Stimulated activated CD4-positive, alpha-beta T cell treated with anti-CD3 and anti-CD28 coated beads, Interleukin-2, amount 100 ng/mL, for 48 hours (primary cell): Measurements from ENCODE around the gene PRKCZ.

Source experiments
- DNase-seq, 2 donors: peaks; one replicate each; pipeline ENCODE4 v3.0.0-alpha.2; 2020

Gene PRKCZ

DNA sequence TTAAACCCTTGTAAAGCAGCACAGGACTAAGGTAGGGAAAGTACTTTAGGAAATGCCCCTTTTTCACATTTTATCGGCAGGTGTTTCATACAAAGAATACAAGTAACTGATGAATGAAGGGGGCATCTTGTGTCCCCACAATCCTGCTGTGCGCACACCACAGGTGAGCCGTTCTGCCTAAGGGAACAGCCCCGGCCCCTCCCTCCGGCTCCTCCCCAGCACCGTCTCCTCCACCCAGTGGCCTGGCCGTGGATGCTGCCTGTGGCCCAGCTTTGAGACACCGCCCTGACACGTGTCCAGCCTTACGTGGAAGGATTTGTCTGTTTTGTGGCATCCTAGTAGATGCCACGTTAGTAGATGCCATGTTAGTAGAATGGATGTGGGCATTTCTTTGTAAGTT lies 131.5 kb downstream of the PRKCZ start:
- DNase-seq = no peak

DNA sequence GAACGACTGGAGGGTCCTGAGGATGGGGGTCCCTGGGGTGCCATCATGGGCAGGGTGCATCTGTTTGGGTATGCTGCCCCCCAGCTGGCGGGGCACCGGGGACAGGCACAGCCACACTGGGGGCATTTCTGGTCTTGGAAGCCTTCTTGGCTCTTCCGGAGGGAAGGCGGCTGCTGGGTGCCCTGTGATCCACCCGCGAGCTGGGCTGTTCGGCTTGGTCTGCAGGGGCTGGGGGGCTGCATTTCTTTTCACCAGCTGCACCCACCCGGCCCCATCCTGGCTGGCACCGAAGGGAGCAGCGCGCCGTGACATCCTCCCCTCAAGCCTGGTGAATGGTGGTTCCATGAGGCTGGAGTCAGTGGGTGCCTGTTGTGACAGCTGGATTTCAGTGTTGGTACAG lies 132.2 kb downstream of the PRKCZ start:
- no peak for DNase-seq

DNA sequence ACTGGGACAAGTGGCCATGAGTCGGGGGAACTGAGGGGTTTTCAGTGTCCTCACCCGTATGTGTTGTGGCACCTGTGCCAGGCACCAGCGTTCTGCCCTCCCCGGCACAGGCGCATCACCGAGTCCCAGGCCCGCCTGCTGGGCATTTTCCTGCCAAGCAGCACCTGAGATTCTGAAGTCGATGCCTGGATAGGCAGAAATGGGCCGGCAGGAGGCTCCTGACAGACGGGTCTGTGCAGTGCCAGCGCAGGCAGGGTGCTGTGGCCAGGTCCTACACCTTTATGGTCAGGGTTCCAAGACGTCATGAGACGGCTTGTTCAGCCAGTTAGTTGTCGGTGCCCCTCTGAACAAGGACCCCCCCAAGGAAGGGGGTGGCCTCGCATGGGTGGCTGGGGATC lies 133.7 kb downstream of the PRKCZ start:
- no peak for DNase-seq

DNA sequence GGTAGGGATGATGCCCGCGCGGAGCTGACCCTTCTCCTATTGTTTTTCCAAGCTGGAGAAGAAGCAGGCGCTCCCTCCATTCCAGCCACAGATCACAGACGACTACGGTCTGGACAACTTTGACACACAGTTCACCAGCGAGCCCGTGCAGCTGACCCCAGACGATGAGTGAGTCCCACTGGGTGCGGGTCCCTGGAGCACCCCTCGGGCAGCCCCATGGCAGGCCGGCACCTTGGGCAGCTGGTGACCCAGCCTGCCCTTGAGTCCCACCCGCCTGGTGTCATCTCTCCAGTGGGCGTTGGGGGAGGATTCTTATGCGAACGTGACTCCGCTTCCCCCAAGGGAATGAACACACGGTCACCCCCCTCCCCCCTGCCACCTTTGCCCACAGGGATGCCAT lies 134.3 kb downstream of the PRKCZ start:
- DNase-seq = no peak

DNA sequence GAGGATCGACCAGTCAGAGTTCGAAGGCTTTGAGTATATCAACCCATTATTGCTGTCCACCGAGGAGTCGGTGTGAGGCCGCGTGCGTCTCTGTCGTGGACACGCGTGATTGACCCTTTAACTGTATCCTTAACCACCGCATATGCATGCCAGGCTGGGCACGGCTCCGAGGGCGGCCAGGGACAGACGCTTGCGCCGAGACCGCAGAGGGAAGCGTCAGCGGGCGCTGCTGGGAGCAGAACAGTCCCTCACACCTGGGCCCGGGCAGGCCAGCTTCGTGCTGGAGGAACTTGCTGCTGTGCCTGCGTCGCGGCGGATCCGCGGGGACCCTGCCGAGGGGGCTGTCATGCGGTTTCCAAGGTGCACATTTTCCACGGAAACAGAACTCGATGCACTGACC lies 134.7 kb downstream of the PRKCZ start:
- DNase-seq = no peak

DNA sequence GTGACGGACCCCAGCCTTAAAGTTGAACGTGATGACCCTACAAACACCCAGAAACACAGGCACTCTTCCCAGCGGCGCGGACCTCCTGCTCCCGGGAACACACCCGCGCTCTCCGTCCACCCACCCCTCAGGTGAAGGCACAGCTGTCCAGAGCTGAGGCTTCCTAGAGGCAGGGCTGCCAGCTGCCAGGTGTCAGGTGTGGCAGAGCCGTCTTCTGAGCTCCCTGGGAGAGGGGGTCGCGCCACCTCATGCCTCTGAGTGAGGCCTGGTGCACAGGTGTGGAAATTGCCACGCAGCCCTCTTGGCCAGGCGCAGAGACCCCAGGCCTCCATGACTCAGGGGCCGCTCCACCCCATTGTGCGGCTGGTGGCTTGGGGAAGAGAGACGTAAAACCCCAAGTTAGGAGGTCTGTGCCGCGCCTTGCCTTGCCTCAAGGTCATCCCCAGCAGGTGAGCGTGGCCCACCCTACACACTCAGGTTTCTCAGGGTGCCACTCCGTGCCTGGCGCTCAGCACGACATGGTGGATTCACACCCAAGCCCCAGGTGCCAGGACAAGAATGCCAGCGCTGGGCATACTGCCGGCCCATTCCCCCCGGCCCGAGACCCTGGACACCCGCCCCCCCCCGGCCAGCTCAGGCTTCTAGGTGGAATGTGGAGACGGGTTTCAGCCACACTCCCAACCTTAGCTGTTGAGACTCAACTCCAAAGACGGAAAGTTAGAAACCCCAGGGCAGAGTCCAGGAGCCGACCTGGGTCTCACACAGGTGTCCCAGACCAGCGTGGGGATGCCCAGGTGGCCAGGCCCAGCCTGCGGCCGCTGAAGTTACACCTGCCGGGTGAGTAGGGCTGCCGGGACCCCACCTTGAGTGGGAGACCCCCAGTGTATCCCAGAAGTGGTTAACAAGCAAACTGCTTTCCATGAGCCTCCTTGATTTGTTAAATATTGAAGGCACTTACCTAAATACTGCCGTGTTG lies 136.0 kb downstream of the PRKCZ start:
- DNase-seq = no peak

DNA sequence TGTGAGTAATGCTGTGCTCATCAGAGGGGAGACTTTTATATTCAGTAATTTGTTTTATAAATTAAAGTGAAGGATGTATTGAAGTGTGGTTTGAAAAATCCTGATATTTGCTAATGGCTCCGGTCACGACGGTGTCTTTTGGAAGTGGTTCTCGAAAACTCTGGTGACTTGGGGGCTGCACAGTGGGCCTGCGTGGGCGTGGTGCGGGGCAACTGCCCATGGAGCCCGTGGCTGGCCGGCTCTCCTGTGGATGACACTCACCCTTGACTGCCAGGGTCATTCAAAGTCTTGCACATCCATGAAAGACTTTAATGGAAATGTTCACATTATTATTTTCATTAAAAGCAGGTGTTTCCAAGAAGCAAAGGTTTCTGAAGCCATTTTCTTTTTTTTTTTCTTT lies 136.7 kb downstream of the PRKCZ start:
- DNase-seq = no peak

DNA sequence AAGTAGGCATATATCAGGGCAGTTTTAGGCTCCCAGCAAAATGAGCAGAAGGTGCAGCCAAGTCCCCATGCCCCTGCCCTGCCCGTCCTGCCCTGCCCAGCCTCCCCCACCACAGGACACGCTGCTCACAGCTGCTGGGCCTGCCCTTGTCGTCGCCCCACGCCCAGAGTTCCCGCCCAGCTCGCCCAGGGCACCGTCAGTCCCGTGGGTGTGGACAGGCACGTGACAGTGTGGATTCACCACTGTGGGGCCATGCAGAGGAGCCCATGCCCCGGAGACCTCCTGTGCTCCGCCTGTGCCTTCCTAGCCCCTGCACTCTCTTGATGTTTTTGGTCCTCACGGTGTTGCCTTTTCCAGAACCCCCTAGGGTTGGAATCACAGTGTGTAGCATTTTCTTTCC lies 137.4 kb downstream of the PRKCZ start:
- no peak for DNase-seq

DNA sequence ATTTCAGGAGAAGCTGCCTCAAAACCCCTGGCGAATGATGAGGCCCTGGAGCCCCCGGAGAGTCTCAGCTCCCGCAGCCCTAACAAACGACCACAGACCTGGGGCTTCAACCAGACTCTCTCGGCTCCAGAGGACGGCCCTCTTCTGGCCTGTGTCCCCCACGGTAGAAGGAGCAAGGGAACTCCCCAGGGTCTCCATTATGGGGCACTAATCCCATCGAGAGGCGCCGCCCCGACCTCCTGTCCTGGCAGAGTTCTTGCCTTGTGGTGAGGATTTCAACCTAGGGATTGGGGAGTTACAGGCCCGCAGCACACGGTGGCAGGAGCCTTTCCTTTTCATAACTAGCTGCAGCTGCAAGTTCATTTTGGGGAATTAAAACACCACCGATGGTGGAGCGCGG lies 138.1 kb downstream of the PRKCZ start:
- DNase-seq = no peak

DNA sequence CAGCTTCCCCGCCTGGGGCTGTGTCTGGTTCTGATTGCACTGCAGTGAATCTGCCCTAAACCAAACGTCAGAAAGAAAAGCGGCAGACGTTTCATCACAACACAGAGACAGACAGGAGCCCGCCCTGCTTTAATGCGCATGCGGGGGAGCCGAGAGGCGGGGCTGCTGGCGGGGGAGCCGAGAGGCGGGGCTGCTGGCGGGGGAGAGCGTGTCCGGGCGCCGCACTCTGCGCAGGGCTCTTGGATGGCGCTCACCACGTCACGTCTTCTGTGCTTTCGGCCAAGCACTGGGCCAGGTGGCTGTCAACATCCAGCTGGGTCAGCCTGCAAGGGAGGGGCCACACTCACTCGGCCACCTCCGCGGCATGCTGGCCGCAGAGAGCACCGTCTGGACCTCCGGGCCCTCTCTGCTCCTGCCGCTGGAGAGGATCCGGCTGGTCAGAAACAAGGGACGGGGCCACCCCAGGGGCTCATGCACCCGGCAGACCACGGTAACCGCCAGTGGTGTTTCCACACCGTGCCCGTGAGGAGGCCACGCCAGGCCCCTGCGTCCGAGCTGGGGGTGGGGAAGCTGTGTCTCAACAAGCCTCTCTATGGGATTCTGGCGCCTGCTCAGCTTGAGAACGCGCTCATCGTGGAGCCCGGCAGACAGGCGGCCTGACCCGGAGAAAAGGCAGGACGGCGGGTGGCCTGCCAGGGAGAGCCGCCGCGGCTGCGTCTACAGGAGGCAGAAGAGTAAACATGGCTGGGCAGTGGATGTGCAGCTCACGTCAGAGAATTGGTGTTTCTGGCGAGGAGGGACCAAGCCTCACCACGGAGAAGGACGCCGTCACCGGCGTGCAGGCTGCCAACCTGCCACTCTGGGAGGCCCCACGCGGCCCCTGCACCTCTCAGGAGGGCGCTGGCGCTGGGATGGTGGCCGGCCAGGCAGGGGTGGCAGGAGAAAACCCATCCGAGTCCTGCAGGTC lies 139.5 kb downstream of the PRKCZ start:
- DNase-seq = peak; percentile 81 to 89

DNA sequence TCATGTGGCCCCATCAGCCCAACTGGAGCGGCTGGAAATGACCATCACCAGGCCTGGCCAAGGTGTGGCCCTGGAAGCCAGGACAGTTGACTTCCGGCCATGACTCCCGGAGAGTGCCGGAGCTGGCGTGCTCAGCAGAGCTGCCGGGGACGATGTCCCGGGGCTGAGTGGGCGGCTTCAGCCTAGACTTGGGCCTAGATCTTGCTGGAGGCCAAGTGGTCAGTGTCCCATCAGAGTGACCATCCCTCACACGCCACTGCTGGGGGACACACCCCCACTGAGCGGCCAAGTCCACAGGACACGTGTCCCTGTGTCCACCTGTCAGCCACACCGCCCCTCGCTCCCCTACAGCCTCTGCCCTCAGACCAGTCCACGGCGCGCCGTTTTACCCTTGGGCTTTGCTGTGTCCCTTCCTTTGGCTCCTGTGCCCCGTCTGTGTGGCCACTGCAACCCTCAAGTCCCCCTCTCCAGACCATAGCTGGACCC lies 140.3 kb downstream of the PRKCZ start:
- no peak for DNase-seq

DNA sequence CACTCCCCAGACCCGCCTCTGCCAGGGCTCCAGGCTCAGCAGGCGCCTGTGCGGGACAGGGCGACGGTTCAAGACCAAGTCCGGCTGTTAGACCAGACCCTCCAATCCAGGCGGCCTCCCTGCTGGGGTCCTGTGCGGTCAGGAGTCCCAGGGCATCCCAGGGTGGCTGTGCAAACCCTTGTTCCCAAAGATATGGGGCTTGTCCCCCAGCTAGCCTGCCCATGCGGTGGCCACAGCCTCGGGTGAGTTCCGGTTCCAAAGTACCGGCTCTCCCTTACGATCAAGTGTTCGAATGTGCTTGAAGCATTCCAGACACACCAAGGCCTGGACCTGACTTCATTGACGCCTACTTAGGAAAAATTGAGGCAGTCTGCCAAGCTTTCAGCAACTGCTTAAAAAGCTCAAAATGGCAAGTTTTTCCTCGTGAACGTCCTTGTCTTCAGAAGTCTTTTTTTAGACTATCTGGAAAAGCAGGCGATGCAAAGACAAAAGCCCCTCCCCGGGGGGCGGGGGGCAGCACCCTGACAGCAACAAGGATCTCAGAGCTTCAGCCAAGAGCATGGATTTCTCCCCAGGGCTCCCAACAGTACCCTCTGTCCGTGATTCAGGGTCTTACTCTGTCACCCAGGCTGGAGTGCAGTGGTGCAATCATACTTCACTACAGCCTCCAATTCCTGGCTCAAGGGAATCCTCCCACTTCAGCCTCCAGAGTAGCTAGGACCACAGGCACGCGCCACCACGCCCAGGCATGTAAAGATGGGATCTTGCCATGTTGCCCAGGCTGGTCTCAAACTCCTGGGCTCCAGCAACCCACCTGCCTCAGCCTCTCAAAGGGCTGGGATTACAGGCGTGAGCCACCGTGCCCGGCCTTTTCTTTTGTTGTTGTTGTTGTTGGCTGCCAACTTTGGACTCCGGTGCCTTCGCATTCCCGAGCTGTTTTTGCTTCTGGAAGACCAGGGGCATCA lies 142.1 kb downstream of the PRKCZ start:
- DNase-seq = no peak

DNA sequence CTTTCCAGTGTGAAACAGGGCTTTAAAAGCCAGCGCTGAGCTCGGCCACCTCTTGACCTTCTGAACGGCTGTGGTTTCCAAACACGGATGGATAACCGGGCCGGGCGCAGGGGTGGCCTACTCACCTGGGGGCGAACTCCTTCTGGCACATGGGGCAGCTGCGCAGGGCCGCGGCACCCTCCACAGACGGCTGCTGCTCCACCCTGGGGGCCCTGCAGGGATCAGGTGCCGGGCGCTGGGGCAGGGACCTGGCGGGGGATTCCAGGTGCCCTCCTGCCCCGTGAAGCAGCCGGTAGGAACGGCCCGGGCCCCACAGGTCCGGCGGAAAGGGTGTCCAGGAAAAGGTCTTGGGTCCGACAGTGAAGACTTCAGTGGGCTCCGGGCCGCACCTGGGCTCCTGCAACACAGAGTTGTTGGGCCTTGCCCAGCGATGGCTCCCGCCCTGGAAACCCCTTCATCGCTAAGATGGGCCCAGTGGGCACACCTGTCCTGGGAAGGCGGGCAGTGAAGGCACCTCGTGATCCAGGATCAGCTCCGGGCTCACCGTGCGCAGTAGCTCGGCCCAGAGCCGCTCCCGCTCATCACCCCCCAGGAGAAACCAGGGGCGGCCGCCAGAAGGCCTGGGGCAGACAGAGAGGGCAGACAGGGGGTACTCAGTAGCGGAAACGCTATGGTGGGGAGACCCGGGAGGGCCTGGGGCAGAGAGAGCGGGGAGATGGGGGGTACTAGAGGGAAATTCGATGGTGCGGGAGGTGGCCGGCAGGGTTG lies 143.5 kb downstream of the PRKCZ start:
- no peak for DNase-seq

DNA sequence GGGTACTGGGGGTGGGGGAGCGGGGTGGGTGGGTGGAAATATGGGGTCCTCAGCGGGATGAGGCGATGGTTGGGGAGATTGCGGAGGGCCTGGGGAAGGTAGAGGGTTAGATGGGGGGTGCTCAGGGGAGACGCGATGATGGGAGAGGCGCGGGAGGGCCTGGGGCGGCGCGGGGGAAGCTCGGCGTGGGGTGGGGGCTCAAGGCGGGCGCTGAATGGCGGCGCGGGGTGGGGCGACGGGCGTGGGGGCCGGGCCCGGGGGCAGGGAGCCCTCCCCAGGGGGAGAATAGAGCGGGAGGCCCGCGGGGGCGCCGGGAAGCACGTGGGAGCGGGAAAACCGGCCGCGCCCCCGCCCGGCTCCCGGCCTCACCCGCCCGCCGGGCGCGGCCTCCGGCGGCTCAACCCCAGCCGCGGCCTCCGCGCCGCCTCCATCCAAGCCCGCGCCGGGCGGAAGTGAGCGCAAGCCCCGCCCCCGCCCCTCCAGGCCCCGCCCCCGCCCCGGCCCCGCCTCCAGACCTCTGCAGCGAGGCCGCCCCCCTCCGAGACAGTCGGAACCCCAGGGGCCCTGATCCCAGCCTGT lies 144.2 kb downstream of the PRKCZ start, which contains the start of gene FAAP20:
Gene FAAP20, minus strand, starts transcription at position 454 of the 579 bp plus-strand sequence. Its CDS starts 23 bp downstream, at position 431.
- peak; percentile 57 to 69 for DNase-seq

DNA sequence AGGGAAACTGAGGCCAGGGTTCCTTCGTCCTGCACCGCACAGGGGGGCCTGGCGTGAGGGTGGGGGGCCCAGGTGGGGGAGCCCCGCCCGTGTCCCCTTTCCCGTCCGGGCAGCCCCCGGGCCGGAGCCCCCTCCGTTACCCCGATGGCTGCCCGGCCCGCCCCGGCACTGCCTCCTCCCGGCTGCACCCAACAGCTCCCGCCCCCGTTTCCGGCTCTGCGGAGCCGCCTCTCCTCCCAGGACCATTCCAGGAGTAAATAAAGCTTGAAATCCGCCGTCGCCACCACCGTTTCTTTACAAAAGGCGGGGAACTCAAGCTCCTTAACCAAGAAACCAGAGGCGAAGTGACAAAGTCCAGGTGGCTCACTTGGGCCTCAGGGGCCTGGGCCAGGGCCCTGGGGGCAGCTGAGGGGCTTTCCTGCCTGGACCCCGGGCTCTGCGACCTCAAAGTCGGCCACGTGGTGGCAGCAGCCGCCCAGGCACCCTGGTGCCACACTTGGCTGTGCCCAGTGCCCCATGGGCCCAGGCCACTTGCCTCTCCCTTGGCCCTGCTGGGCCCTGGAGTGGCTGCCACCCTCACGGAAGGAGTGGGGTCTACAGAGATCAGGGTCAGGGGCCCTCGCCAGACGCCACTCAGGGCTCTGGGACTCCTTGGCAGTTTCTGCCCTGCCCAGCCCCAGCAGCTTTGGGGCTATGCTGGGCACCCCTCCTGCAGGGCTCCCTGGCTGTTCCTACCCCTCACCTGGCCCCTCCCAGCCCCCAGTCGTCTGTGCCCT lies 144.9 kb downstream of the PRKCZ start:
- DNase-seq = peak; percentile 77 to 82

DNA sequence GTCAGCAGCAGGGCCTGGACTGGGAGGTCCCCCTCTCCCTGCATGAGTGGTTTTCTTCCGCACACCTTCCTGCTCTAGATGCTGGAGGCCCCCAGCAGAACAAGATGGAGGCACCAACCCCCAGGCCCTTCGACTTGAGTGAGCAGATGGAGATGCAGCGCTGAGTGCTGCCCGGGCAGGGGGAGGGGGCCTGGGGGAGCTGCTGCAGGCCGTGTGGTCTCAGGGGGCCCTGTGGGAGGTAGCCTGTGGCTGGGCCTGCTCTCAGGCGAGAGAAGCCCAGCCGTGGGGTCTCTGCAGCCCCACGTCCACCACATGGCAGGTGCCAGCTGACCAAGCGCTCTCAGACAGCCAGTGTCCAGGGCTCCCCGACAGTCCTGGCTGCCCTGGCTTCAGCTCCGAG lies 145.6 kb downstream of the PRKCZ start:
- no peak for DNase-seq

DNA sequence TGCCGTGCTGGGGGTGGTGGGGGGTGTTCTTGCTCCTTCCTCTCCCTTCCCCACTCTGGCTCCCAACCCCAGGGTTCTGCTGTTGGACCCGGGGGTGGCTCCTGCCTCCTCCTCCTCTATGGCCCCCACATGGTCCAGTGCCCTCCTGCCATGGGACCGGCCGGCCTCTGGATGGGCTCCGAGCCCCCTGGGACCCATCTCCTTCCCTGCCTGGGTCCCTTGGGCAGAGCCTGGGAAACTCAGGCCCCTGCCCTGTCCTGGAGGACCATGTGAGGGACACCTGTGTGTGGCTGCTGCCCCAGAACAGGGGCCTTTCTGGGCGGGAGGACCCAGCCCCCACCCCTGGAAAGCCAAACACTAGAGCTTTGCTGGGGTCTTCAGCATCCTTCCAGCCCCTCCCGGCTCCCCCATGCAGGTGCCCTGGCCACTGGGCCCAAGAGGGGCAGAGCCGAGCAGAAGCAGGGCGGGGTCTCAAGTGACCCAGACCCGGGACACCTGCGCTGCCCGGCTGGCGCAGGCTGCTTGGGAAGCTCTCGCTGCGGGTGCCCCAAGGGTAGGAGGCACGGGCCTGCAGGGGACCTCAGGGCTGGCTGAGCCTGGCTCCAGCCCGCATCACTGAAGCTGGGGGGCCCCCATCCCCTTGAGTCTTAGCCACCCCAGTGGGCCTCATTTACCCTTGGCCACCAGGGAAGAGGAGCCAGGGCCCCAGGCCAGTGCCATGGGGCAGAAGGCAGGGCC lies 146.9 kb downstream of the PRKCZ start:
- no peak for DNase-seq

DNA sequence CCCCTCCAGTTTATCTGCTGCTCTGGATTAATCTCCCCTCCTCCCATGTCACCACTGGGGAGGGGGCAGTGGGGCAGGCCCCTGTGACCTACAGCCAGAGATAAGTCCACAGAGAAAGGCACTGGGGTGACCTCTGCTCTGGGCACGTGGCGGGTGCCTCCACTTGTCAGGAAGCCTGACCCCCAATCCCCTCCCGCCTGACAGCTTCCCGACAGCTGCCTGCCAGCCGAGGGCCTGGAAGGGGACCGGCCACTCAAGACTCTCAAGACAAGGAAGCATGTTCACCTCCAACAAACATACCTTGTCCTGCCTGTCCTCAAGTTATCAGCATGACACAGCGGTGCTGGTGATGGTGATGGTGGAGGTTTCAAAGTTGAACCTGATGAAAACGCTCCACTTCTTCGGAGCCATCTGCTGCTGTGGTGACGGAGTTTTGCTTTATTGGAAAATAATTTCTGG lies 147.5 kb downstream of the PRKCZ start:
- no peak for DNase-seq

DNA sequence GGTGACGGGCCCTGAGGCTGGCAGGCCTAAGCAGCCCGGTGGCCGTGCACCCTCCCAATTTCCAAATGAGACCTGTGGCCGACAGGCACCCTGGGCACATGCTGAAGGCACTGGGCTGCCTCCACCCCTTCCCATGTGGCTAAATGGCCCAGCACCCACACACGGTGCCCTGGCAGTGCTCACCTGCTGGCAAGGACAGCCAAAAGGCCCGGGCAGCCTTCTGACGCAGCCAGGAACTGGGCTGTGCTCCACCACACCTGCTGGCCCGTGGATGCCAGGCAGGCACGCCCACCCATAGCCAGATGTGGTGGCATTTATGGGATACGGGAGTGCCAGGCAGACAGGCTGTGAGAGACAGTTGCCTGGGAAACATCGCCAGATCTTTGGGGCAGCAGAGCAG lies 148.4 kb downstream of the PRKCZ start:
- no peak for DNase-seq
